ENCODE data around the gene THEM5.

The THEM5 gene

DNA sequence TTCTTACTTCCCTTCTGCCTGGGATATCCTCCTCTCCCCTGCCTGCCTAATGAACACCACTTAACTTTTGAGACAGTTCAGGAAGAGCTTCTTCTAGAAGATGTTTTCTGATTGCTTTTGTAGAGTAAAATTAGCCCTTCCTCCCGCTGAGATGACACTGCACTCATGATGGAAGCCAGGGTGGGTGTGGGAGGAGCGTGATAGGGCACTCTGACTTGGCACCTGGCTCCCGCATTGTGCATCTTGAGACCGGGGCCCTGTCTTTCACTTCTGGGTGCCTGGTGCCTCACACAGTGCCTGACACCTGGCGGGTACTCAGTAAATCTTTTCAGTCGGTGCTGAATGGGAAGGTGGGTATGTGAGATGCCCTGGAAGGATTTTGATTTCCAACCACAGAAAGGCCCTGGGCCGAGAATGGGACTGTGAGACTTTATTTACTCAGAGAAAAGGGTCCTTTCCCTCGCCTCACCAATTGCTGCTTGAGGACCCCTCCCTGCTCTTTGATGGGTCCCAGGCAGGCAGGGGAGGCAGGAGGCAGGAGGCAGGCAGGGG is 6.8 kb downstream of the THEM5 start:
- TF ChIP-seq, protein P1, sequence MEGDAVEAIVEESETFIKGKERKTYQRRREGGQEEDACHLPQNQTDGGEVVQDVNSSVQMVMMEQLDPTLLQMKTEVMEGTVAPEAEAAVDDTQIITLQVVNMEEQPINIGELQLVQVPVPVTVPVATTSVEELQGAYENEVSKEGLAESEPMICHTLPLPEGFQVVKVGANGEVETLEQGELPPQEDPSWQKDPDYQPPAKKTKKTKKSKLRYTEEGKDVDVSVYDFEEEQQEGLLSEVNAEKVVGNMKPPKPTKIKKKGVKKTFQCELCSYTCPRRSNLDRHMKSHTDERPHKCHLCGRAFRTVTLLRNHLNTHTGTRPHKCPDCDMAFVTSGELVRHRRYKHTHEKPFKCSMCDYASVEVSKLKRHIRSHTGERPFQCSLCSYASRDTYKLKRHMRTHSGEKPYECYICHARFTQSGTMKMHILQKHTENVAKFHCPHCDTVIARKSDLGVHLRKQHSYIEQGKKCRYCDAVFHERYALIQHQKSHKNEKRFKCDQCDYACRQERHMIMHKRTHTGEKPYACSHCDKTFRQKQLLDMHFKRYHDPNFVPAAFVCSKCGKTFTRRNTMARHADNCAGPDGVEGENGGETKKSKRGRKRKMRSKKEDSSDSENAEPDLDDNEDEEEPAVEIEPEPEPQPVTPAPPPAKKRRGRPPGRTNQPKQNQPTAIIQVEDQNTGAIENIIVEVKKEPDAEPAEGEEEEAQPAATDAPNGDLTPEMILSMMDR (IDR thresholded peaks at IDR 0.05), result no peak
- H2AFZ ChIP-seq, result no peak overlapping the region
- H3K9ac ChIP-seq, result no peak overlapping the region
- H3K27ac ChIP-seq, result no peak overlapping the region
- no peaks in the 10 kb centered on the region for H3K79me2 ChIP-seq
- H3K4me1 ChIP-seq, result peaks cover 2% of the 10 kb centered on the region
- no peak overlapping the region for H3K4me2 ChIP-seq (ENCODE audit: low read length)
- H3K9me3 ChIP-seq (ENCODE audit: control insufficient read depth, low read length), result no peaks in the 10 kb centered on the region
- H3K36me3 ChIP-seq (ENCODE audit: control insufficient read depth, insufficient read depth, low read length), result no peaks in the 10 kb centered on the region
- no peak overlapping the region for H3K4me3 ChIP-seq (ENCODE audit: low read depth, low read length)
- H3K27me3 ChIP-seq (ENCODE audit: control insufficient read depth, insufficient read depth, low read length), result no peaks in the 10 kb centered on the region

DNA sequence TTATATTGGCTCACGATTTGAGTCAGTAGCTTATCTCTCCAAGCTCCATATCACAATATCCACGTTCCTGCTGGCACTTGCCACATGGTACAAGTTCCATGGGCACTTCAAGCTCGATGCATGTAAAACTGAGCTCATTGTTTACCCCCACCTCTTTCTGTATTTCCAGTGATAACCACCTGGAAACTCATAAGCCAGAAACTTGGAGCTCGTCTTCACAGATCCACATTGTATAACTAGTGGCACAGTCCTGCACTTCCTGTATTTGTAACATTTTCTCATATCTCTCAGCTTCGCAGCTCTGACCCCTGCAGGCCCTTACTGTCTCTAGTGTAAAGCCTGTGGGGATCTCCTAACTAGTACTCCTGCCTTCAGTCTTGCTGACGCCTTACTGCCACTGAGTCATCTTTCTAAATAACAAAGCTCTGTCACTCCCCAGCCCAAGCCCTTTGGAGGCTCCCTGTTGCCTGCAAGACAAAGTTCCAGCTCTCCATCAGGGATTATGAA is 7.4 kb downstream of the THEM5 start:
- H3K4me2 ChIP-seq (ENCODE audit: low read length), result no peak overlapping the region
- no peaks in the 10 kb centered on the region for H3K9me3 ChIP-seq (ENCODE audit: control insufficient read depth, low read length)
- H3K27me3 ChIP-seq (ENCODE audit: control insufficient read depth, insufficient read depth, low read length), result no peaks in the 10 kb centered on the region
- no peaks in the 10 kb centered on the region for H3K36me3 ChIP-seq (ENCODE audit: control insufficient read depth, insufficient read depth, low read length)
- no peak overlapping the region for H2AFZ ChIP-seq
- TF ChIP-seq, protein P1 (IDR thresholded peaks at IDR 0.05), result no peak
- no peak overlapping the region for H3K9ac ChIP-seq
- H3K4me1 ChIP-seq, result peaks cover 2% of the 10 kb centered on the region
- H3K27ac ChIP-seq, result no peak overlapping the region
- no peak overlapping the region for H3K4me3 ChIP-seq (ENCODE audit: low read depth, low read length)
- H3K79me2 ChIP-seq, result no peaks in the 10 kb centered on the region

DNA sequence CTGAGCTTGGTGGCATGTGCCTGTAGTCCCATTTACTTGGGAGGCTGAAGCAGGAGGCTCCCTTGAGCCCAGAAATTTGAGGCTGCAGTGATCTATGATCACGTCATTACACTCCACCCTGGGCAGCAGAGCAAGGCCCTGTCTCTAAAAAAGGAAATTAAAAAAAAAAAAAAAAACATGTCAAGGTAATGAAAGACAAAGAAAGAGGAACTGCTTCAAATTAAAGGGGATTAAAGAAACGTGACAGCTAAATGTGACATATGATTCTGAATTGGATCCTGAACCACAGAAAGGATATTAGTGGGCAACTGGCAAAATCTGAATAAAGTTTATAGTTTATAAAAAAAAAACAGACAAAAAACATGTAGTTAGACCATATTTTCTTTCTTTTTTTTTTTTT is 10.1 kb downstream of the THEM5 start:
- Histone ChIP-seq H3K4me1 (no peaks in the 10 kb centered on the region), H3K79me2 (no peaks in the 10 kb centered on the region), H3K27ac (no peak overlapping the region), H3K4me2 (ENCODE audit: low read length) (no peak overlapping the region), H2AFZ (no peak overlapping the region), H3K9ac (no peak overlapping the region), H3K4me3 (ENCODE audit: low read depth, low read length) (no peak overlapping the region), H3K9me3 (ENCODE audit: control insufficient read depth, low read length) (no peaks in the 10 kb centered on the region), H3K36me3 (ENCODE audit: control insufficient read depth, insufficient read depth, low read length) (no peaks in the 10 kb centered on the region), H3K27me3 (ENCODE audit: control insufficient read depth, insufficient read depth, low read length) (no peaks in the 10 kb centered on the region)
- TF ChIP-seq, protein P1 (IDR thresholded peaks at IDR 0.05), result no peak

DNA sequence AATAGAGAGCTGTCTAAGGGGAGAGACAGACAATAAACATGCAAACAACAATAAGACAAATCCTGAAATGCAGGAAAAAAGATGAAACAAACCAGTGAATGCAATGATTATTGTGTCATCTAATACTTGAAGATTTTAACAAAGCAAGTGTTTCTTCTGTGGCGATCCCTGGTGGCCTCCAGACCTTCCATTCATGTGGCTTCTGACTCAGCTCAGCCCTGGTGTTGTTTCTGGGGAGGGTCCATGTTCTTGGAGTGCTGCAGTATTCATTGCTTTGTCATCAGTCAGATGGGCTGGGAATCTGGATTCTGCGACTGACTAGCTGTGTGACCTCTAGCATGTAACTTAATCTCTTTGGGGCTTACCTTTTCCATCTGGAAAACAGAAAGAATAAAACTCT is 12.4 kb downstream of the THEM5 start:
- Histone ChIP-seq H3K4me1 (peaks cover 2% of the 10 kb centered on the region), H3K27me3 (ENCODE audit: control insufficient read depth, insufficient read depth, low read length) (no peaks in the 10 kb centered on the region), H2AFZ (no peak overlapping the region), H3K4me3 (ENCODE audit: low read depth, low read length) (no peak overlapping the region), H3K9ac (no peak overlapping the region), H3K4me2 (ENCODE audit: low read length) (no peak overlapping the region), H3K9me3 (ENCODE audit: control insufficient read depth, low read length) (no peaks in the 10 kb centered on the region), H3K36me3 (ENCODE audit: control insufficient read depth, insufficient read depth, low read length) (no peaks in the 10 kb centered on the region), H3K27ac (no peak overlapping the region), H3K79me2 (no peaks in the 10 kb centered on the region)
- TF ChIP-seq, protein P1 (IDR thresholded peaks at IDR 0.05), result no peak

DNA sequence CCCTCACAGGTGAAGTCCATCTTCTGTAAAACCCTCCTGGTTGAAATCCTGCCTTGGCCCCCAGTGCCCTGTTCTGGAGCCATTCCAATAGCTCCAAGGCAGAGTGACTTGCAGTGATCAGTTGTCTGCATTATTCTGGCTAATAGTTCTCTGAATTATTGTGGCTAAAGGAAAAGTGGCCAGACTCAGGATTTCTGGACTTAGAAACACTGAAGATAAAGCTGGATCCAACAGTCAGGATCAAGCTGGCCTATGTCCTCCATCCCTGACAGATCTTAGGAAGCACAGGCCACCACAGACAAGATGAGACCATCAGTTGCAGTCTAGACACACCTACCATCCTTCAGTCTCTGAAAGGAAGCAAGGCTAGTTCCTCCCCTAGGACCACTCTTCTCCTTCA is 13.1 kb downstream of the THEM5 start:
- TF ChIP-seq, protein P1 (IDR thresholded peaks at IDR 0.05), result no peak
- Histone ChIP-seq H3K4me1 (peaks cover 7% of the 10 kb centered on the region), H3K79me2 (no peaks in the 10 kb centered on the region), H3K27ac (no peak overlapping the region), H3K4me3 (ENCODE audit: low read depth, low read length) (peak overlapping the region; percentile 56), H3K9me3 (ENCODE audit: control insufficient read depth, low read length) (no peaks in the 10 kb centered on the region), H3K9ac (no peak overlapping the region), H3K36me3 (ENCODE audit: control insufficient read depth, insufficient read depth, low read length) (no peaks in the 10 kb centered on the region), H3K27me3 (ENCODE audit: control insufficient read depth, insufficient read depth, low read length) (no peaks in the 10 kb centered on the region), H3K4me2 (ENCODE audit: low read length) (peak overlapping the region; percentile 82), H2AFZ (no peak overlapping the region)
